Mesenchymal stem cell (in vitro differentiated cells and primary cell): ENCODE results near the gene USH2A.

Experiments
- DNase-seq: peaks from one replicate; pipeline ENCODE4 v3.0.0-alpha.2; 2013
- H2AFZ ChIP-seq: one replicate; pipeline ENCODE4 v1.6.1; 2013; ENCODE audit warnings: low read depth, mild to moderate bottlenecking, control low read depth, inconsistent platforms, low read length, moderate library complexity
- H2AK5ac ChIP-seq: 2 replicates; pipeline ENCODE4 v1.6.1; 2013; ENCODE audit warnings: low read length, moderate library complexity, mild to moderate bottlenecking, inconsistent platforms; ENCODE audit not compliant: severe bottlenecking
- H2BK120ac ChIP-seq: one replicate; pipeline ENCODE4 v1.6.1; 2013; ENCODE audit warnings: low read depth, mild to moderate bottlenecking, inconsistent platforms, low read length, moderate library complexity
- H2BK12ac ChIP-seq, 2 experiments: one replicate each; pipeline ENCODE4 v1.6.1; 2013; ENCODE audit warnings: inconsistent platforms in 2 of 2, low read length in 2 of 2, mild to moderate bottlenecking in 2 of 2, moderate library complexity in 2 of 2, control low read depth in 1 of 2
- H2BK15ac ChIP-seq: one replicate; pipeline ENCODE4 v1.6.1; 2013; ENCODE audit warnings: mild to moderate bottlenecking, low read depth, inconsistent platforms; ENCODE audit not compliant: poor library complexity, severe bottlenecking
- H2BK5ac ChIP-seq: 2 replicates; pipeline ENCODE4 v1.6.1; 2013; ENCODE audit warnings: low read depth, mild to moderate bottlenecking, low read length, control low read depth, inconsistent platforms; ENCODE audit not compliant: poor library complexity, severe bottlenecking
- H3K14ac ChIP-seq, 2 experiments: one replicate each; pipeline ENCODE4 v1.6.1; 2013; ENCODE audit warnings: inconsistent platforms in 2 of 2, low read length in 2 of 2, control low read depth in 1 of 2, mild to moderate bottlenecking in 1 of 2, moderate library complexity in 1 of 2
- H3K18ac ChIP-seq, 2 experiments: one replicate each; pipeline ENCODE4 v1.6.1; 2013; ENCODE audit warnings: inconsistent platforms in 2 of 2, low read length in 2 of 2, control low read depth in 1 of 2, low read depth in 1 of 2, mild to moderate bottlenecking in 1 of 2
- H3K23ac ChIP-seq, 2 experiments: one replicate each; pipeline ENCODE4 v1.6.1; 2013; ENCODE audit warnings: inconsistent platforms in 2 of 2, low read length in 2 of 2, mild to moderate bottlenecking in 2 of 2, moderate library complexity in 2 of 2, control low read depth in 1 of 2
- H3K27ac ChIP-seq: 2 replicates; pipeline ENCODE4 v1.5.1; 2013; ENCODE audit warnings: mild to moderate bottlenecking, moderate library complexity, low read length, control low read depth, inconsistent platforms; ENCODE audit not compliant: poor library complexity, severe bottlenecking
- H3K27me3 ChIP-seq, 2 experiments: 2 replicates each; pipeline versions ENCODE4 v1.6.1 to v1.7.0; 2013; ENCODE audit warnings: low read length in 2 of 2, mild to moderate bottlenecking in 2 of 2, moderate library complexity in 2 of 2, control low read depth in 1 of 2, inconsistent platforms in 1 of 2; ENCODE audit not compliant: control insufficient read depth in 1 of 2, insufficient read depth in 1 of 2
- H3K36me3 ChIP-seq, 2 experiments: 2 replicates each; pipeline versions ENCODE4 v1.6.1 to v1.7.0; 2013; ENCODE audit warnings: low read length in 2 of 2, control low read depth in 1 of 2, inconsistent platforms in 1 of 2, low read depth in 1 of 2, mild to moderate bottlenecking in 1 of 2; ENCODE audit not compliant: insufficient read depth in 2 of 2, control insufficient read depth in 1 of 2
- H3K4ac ChIP-seq, 2 experiments: one replicate each; pipeline ENCODE4 v1.6.1; 2013; ENCODE audit warnings: inconsistent platforms in 2 of 2, low read length in 2 of 2, mild to moderate bottlenecking in 2 of 2, moderate library complexity in 2 of 2, control low read depth in 1 of 2, low read depth in 1 of 2
- H3K4me1 ChIP-seq: 2 replicates; pipeline ENCODE4 v1.6.1; 2013; ENCODE audit warnings: low read depth, low read length, control low read depth; ENCODE audit not compliant: control insufficient read depth, insufficient read depth
- H3K4me2 ChIP-seq: 2 replicates; pipeline ENCODE4 v1.6.1; 2013; ENCODE audit warnings: low read length, mild to moderate bottlenecking, inconsistent platforms; ENCODE audit not compliant: poor library complexity, severe bottlenecking
- H3K4me3 ChIP-seq, 2 experiments: 2 replicates each; pipeline versions ENCODE4 v1.5.1 to v1.7.0; 2013; ENCODE audit warnings: low read length in 2 of 2, mild to moderate bottlenecking in 2 of 2, control low read depth in 1 of 2, low read depth in 1 of 2; ENCODE audit not compliant: insufficient read depth in 1 of 2
- H3K79me1 ChIP-seq: replicated peaks from 2 replicates; pipeline ENCODE4 v1.6.1; 2013; ENCODE audit warnings: mild to moderate bottlenecking, control low read depth, low read length, inconsistent platforms; ENCODE audit not compliant: poor library complexity, severe bottlenecking
- H3K9ac ChIP-seq: 2 replicates; pipeline ENCODE4 v1.7.0; 2013; ENCODE audit warnings: mild to moderate bottlenecking, low read length, moderate library complexity
- H3K9me3 ChIP-seq: 2 replicates; pipeline ENCODE4 v1.7.0; 2013; ENCODE audit warnings: mild to moderate bottlenecking, low read length; ENCODE audit not compliant: control insufficient read depth
- H4K8ac ChIP-seq: one replicate; pipeline ENCODE4 v1.6.1; 2013; ENCODE audit warnings: inconsistent platforms, mild to moderate bottlenecking, low read length, moderate library complexity
- H4K91ac ChIP-seq: one replicate; pipeline ENCODE4 v1.6.1; 2013; ENCODE audit warnings: mild to moderate bottlenecking, low read length, inconsistent platforms
- WGBS: methylation state at CpG from one replicate; pipeline ENCODE4 v1.1.7; 2013; ENCODE audit warnings: mixed read lengths; 5-methylcytosine and 5-hydroxymethylcytosine counted together

Gene USH2A

GRCh38 chr1:216388558-216388957 is 34.7 kb downstream of the USH2A start:
- H2BK120ac ChIP-seq = no peak overlapping the region
- no peak overlapping the region for H3K23ac ChIP-seq
- H2BK5ac ChIP-seq = no peak overlapping the region
- H2AFZ ChIP-seq = no peak overlapping the region
- no peaks in the 10 kb centered on the region for H3K79me1 ChIP-seq
- H2BK15ac ChIP-seq = no peak overlapping the region
- no peaks in the 10 kb centered on the region for H3K9me3 ChIP-seq
- H4K91ac ChIP-seq = no peak overlapping the region
- H4K8ac ChIP-seq = no peak overlapping the region
- H3K36me3 ChIP-seq = no peaks in the 10 kb centered on the region
- no peaks in the 10 kb centered on the region for H3K27me3 ChIP-seq
- no peaks in the 10 kb centered on the region for H3K4me1 ChIP-seq
- no peak overlapping the region for H3K4ac ChIP-seq
- no peak overlapping the region for H3K18ac ChIP-seq
- no peak for DNase-seq
- no peak overlapping the region for H2BK12ac ChIP-seq
- H3K4me2 ChIP-seq = no peak overlapping the region
- WGBS = 4% methylated on average over 1 of the region's 2 CpGs
- H3K9ac ChIP-seq = no peak overlapping the region
- H2AK5ac ChIP-seq = no peak overlapping the region
- H3K27ac ChIP-seq = no peak overlapping the region
- H3K14ac ChIP-seq = no peak overlapping the region
- H3K4me3 ChIP-seq = no peak overlapping the region

DNA sequence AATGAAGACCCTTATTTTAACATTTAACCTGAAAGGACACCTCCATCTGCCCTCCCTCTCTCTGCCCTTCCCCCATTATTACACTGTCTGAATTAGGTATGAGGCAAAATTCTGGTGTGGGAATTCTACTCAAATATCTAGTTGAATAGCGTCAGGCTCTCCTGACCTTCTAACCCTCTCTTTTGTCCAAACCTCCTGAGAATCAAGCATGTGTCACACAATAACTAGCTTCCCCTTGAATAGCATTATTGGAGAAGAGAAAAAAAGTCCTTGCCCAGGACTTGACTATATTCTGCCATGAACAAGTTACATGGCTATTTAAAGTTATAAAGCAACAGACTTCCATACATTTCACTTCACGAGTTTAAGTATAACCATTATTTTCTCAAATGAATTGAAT is 35.5 kb downstream of the USH2A start:
- Histone ChIP-seq H3K14ac (no peak overlapping the region), H3K4me3 (no peak overlapping the region), H2AFZ (no peak overlapping the region), H3K4me2 (no peak overlapping the region), H2AK5ac (no peak overlapping the region), H4K91ac (no peak overlapping the region), H3K36me3 (no peaks in the 10 kb centered on the region), H2BK5ac (no peak overlapping the region), H3K9me3 (no peaks in the 10 kb centered on the region), H3K18ac (no peak overlapping the region), H3K27ac (no peak overlapping the region), H3K27me3 (no peaks in the 10 kb centered on the region), H4K8ac (no peak overlapping the region), H3K4me1 (no peaks in the 10 kb centered on the region), H2BK120ac (no peak overlapping the region), H2BK15ac (no peak overlapping the region), H3K4ac (no peak overlapping the region), H3K23ac (no peak overlapping the region), H2BK12ac (no peak overlapping the region), H3K9ac (no peak overlapping the region), H3K79me1 (no peaks in the 10 kb centered on the region)
- no peak for DNase-seq
- WGBS = 100% methylated on average over 1 of the region's 2 CpGs

GRCh38 chr1:216379441-216379840 is 43.8 kb downstream of the USH2A start:
- no peak overlapping the region for H4K8ac ChIP-seq
- no peak overlapping the region for H3K4me2 ChIP-seq
- no peaks in the 10 kb centered on the region for H3K9me3 ChIP-seq
- no peak overlapping the region for H3K4me3 ChIP-seq
- H2AK5ac ChIP-seq = no peak overlapping the region
- H3K23ac ChIP-seq = no peak overlapping the region
- no peak overlapping the region for H3K9ac ChIP-seq
- WGBS = no CpG with 5 or more reads among the region's 1 CpG
- no peak overlapping the region for H3K27ac ChIP-seq
- no peaks in the 10 kb centered on the region for H3K27me3 ChIP-seq
- no peaks in the 10 kb centered on the region for H3K4me1 ChIP-seq
- no peak for DNase-seq
- H3K4ac ChIP-seq = no peak overlapping the region
- no peak overlapping the region for H2BK5ac ChIP-seq
- H2BK120ac ChIP-seq = no peak overlapping the region
- no peak overlapping the region for H2BK15ac ChIP-seq
- H3K79me1 ChIP-seq = no peaks in the 10 kb centered on the region
- H3K14ac ChIP-seq = no peak overlapping the region
- H3K18ac ChIP-seq = no peak overlapping the region
- H4K91ac ChIP-seq = no peak overlapping the region
- H2AFZ ChIP-seq = no peak overlapping the region
- H3K36me3 ChIP-seq = no peaks in the 10 kb centered on the region
- no peak overlapping the region for H2BK12ac ChIP-seq

GRCh38 chr1:216368249-216368648 is 55.0 kb downstream of the USH2A start:
- Histone ChIP-seq H4K8ac (no peak overlapping the region), H2BK5ac (no peak overlapping the region), H3K14ac (no peak overlapping the region), H3K27me3 (no peaks in the 10 kb centered on the region), H3K9ac (no peak overlapping the region), H2BK12ac (no peak overlapping the region), H2AFZ (no peak overlapping the region), H3K18ac (no peak overlapping the region), H2AK5ac (no peak overlapping the region), H3K27ac (no peak overlapping the region), H3K4me1 (no peaks in the 10 kb centered on the region), H2BK120ac (no peak overlapping the region), H4K91ac (no peak overlapping the region), H3K23ac (no peak overlapping the region), H3K9me3 (no peaks in the 10 kb centered on the region), H3K4ac (no peak overlapping the region), H3K79me1 (no peaks in the 10 kb centered on the region), H3K4me3 (no peak overlapping the region), H2BK15ac (no peak overlapping the region), H3K4me2 (no peak overlapping the region), H3K36me3 (no peaks in the 10 kb centered on the region)
- WGBS = 79% methylated on average over 2 of the region's 2 CpGs
- no peak for DNase-seq
